Keratinocyte (primary cell): ENCODE data around the gene PSME3. TPM values are rescaled to one million over a fixed set of nuclear protein-coding genes. Genes with fewer than 3 reads are reported as not detected.
A peak's percentile ranks its signal among the peaks of the same experiment; 100 is the strongest.

Experiments used
- DNase-seq: peaks from one replicate; pipeline ENCODE4 v3.0.0-alpha.2; 2011; ENCODE audit warnings: low read depth, missing footprints, low spot score
- FAIRE-seq: peaks from 2 replicates; lab custom pipeline; 2011; peaks lifted over from hg19 to GRCh38; lab: Jason Lieb, UNC
- H2AFZ ChIP-seq: 2 replicates; pipeline ENCODE4 v1.6.0; 2012; ENCODE audit warnings: low read length, control low read depth, inconsistent platforms; ENCODE audit not compliant: control insufficient read depth
- H3K27ac ChIP-seq: 2 replicates; pipeline ENCODE4 v1.5.1; 2011; ENCODE audit warnings: low read length; ENCODE audit not compliant: control insufficient read depth, insufficient read depth
- H3K27me3 ChIP-seq: 3 replicates; pipeline ENCODE4 v1.6.0; 2011; ENCODE audit warnings: low read length; ENCODE audit not compliant: control insufficient read depth, insufficient read depth; ENCODE audit errors: extremely low read depth
- H3K36me3 ChIP-seq, 2 experiments: 2 replicates in 1 of 2; 3 replicates in 1 of 2; pipeline ENCODE4 v1.5.1; 2011; ENCODE audit warnings: low read length in 2 of 2, mild to moderate bottlenecking in 1 of 2; ENCODE audit not compliant: control insufficient read depth in 2 of 2, insufficient read depth in 2 of 2; ENCODE audit errors: extremely low read depth in 1 of 2
- H3K4me1 ChIP-seq: 3 replicates; pipeline ENCODE4 v1.5.1; 2011; ENCODE audit warnings: low read length; ENCODE audit not compliant: control insufficient read depth, insufficient read depth; ENCODE audit errors: extremely low read depth
- H3K4me2 ChIP-seq: 3 replicates; pipeline ENCODE4 v1.6.0; 2011; ENCODE audit warnings: low read depth, low read length; ENCODE audit not compliant: control insufficient read depth, insufficient read depth; ENCODE audit errors: extremely low read depth
- H3K4me3 ChIP-seq, 3 experiments: fragments of 200-600 bp in 1 of 3; sonication (generic) in 1 of 3; 2 replicates in 2 of 3; 3 replicates in 1 of 3; pipeline ENCODE4 v1.5.1; 2011 to 2016; ENCODE audit warnings: low read length in 3 of 3, mild to moderate bottlenecking in 3 of 3, control low read depth in 2 of 3, inconsistent platforms in 1 of 3, low read depth in 1 of 3, mixed read lengths in 1 of 3, mixed run types in 1 of 3, moderate library complexity in 1 of 3; ENCODE audit not compliant: control insufficient read depth in 2 of 3, insufficient read depth in 2 of 3; ENCODE audit errors: extremely low read depth in 1 of 3
- H3K79me2 ChIP-seq: 2 replicates; pipeline ENCODE4 v1.6.0; 2012; ENCODE audit warnings: low read length; ENCODE audit not compliant: control insufficient read depth, insufficient read depth
- H3K9ac ChIP-seq: 3 replicates; pipeline ENCODE4 v1.6.0; 2011; ENCODE audit warnings: low read length; ENCODE audit not compliant: control insufficient read depth, insufficient read depth; ENCODE audit errors: extremely low read depth
- H3K9me1 ChIP-seq: 3 replicates; pipeline ENCODE4 v1.6.0; 2011; ENCODE audit warnings: low read length; ENCODE audit not compliant: control insufficient read depth, insufficient read depth; ENCODE audit errors: extremely low read depth
- H3K9me3 ChIP-seq: 2 replicates; pipeline ENCODE4 v1.5.1; 2012; ENCODE audit warnings: low read depth, low read length; ENCODE audit not compliant: control insufficient read depth
- H4K20me1 ChIP-seq: 3 replicates; pipeline ENCODE4 v1.6.0; 2011; ENCODE audit warnings: low read length; ENCODE audit not compliant: control insufficient read depth, insufficient read depth; ENCODE audit errors: extremely low read depth
- CTCF ChIP-seq, 3 experiments: IDR thresholded peaks in 1 of 3; conservative IDR thresholded peaks in 1 of 3; optimal IDR thresholded peaks in 1 of 3; 2 replicates in 2 of 3; 3 replicates in 1 of 3; pipeline versions ENCODE3 to v1.5.1; 2011; ENCODE audit warnings: low read length in 3 of 3, mild to moderate bottlenecking in 3 of 3, moderate library complexity in 2 of 3, control low read depth in 1 of 3, inconsistent platforms in 1 of 3; ENCODE audit not compliant: insufficient read depth in 2 of 3; ENCODE audit errors: extremely low read depth in 1 of 3
- EZH2 ChIP-seq: IDR thresholded peaks from one replicate; pipeline ENCODE4 v1.6.1; 2012; ENCODE audit warnings: inconsistent platforms, mild to moderate bottlenecking, low read length, moderate library complexity
- dilution Hi-C: fragments of 300-500 bp; cut with MboI; formaldehyde crosslinking; loops from one replicate; pipeline ENCODE4 v1.7.0; 2020; ENCODE audit warnings: low sequenced_read_pairs; ENCODE audit not compliant: extremely low pct_ligation_motif_present
- polyA plus RNA-seq, 5 experiments: library from polyadenylated mRNA; depleted of rRNA in 3 of 5; stranded (reverse) in 3 of 5; stranded (forward) in 1 of 5; unstranded in 1 of 5; fragments of >200 nt; gene quantifications; 1 replicate in 1 of 5; 2 replicates in 3 of 5; 3 replicates in 1 of 5; pipeline versions ENCODE4 v1.2.1 to v1.2.3, GENCODE V29; 2011 to 2012; ENCODE audit warnings: missing spikeins in 2 of 5, low read depth in 1 of 5, low replicate concordance in 1 of 5

PSME3 gene
- polyA plus RNA-seq, 1 donor (not counting 4 experiments of a cell fraction or from before 2014, with no cell fraction given), result 190 TPM

DNA sequence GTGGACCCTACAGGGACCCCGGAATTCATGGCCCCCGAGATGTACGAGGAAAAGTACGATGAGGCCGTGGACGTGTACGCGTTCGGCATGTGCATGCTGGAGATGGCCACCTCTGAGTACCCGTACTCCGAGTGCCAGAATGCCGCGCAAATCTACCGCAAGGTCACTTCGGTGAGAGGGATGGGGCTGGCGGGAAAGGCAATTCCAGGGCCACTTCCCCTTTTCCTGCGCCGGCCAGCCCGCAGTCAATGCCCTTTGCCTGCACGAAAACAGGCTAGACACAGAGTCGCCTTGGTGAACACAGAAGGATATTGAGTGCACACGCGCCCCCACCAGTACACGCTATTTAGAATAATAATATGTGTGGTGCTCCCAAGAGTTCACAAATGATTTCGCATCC lies 48.8 kb upstream of the PSME3 start:
- H3K4me1 ChIP-seq, result peaks cover 19% of the 10 kb centered on the region
- no peak overlapping the region for H2AFZ ChIP-seq
- H3K9me3 ChIP-seq, result no peaks in the 10 kb centered on the region
- H3K4me2 ChIP-seq, result no peak overlapping the region
- H4K20me1 ChIP-seq, result no peaks in the 10 kb centered on the region
- dilution Hi-C loops, result no loop called here
- no peak overlapping the region for H3K4me3 ChIP-seq
- no peak for DNase-seq
- no peaks in the 10 kb centered on the region for H3K79me2 ChIP-seq
- TF ChIP-seq CTCF (optimal IDR thresholded peaks at IDR 0.05 in 1 of 3, IDR thresholded peaks at IDR 0.05 in 1 of 3, conservative IDR thresholded peaks at IDR 0.05 in 1 of 3; ENCODE audit: extremely low read depth in 1 of 3, insufficient read depth in 2 of 3, low read length in 3 of 3), result no peak
- TF ChIP-seq EZH2, result no peak
- no peak overlapping the region for H3K9ac ChIP-seq
- H3K36me3 ChIP-seq, result peaks cover 3 to 6% of the 10 kb centered on the region in 2 experiments
- no peak overlapping the region for H3K27ac ChIP-seq
- H3K9me1 ChIP-seq, result no peaks in the 10 kb centered on the region
- H3K27me3 ChIP-seq, result peaks cover 37% of the 10 kb centered on the region
- FAIRE-seq, result no peak

DNA sequence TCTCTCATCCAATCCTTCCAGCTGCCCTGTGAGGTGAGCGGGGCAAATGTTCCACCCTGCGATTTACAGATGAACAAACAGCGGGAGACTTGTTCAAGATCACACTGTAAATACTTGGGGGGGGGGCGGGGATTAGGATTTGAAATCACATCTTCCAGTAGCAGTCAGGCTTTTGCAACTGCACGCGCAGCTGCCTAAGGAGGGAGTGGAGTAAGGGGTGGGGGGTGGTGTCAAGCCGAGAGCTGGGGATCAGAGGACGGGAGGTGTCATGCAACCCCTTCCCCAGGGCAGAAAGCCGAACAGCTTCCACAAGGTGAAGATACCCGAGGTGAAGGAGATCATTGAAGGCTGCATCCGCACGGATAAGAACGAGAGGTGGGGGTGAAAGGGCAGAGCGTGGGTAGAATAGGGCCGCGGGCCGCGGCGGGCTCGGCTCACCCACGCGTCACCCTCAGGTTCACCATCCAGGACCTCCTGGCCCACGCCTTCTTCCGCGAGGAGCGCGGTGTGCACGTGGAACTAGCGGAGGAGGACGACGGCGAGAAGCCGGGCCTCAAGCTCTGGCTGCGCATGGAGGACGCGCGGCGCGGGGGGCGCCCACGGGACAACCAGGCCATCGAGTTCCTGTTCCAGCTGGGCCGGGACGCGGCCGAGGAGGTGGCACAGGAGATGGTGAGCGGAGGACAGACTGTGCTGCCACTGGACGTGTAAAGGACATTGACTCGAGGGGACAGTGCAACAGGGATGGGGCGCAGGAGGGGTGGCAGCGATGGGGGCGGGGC lies 48.2 kb upstream of the PSME3 start:
- Histone ChIP-seq H3K9ac (no peak overlapping the region), H3K4me3 (no peak overlapping the region), H2AFZ (no peak overlapping the region), H3K4me2 (no peak overlapping the region), H3K9me1 (no peaks in the 10 kb centered on the region), H3K9me3 (no peaks in the 10 kb centered on the region), H4K20me1 (no peaks in the 10 kb centered on the region), H3K79me2 (no peaks in the 10 kb centered on the region), H3K27me3 (peaks cover 37% of the 10 kb centered on the region), H3K27ac (no peak overlapping the region), H3K36me3 (peaks cover 0 to under 1% of the 10 kb centered on the region in 2 experiments), H3K4me1 (peaks cover 19% of the 10 kb centered on the region)
- no peak for DNase-seq
- TF ChIP-seq EZH2, result peak; percentile 48
- TF ChIP-seq CTCF (optimal IDR thresholded peaks at IDR 0.05 in 1 of 3, IDR thresholded peaks at IDR 0.05 in 1 of 3, conservative IDR thresholded peaks at IDR 0.05 in 1 of 3; ENCODE audit: extremely low read depth in 1 of 3, insufficient read depth in 2 of 3, low read length in 3 of 3), result no peak
- FAIRE-seq, result no peak
- dilution Hi-C loops, result no loop called here
